Measurements from ENCODE around the gene PLTP.

Gene PLTP

DNA sequence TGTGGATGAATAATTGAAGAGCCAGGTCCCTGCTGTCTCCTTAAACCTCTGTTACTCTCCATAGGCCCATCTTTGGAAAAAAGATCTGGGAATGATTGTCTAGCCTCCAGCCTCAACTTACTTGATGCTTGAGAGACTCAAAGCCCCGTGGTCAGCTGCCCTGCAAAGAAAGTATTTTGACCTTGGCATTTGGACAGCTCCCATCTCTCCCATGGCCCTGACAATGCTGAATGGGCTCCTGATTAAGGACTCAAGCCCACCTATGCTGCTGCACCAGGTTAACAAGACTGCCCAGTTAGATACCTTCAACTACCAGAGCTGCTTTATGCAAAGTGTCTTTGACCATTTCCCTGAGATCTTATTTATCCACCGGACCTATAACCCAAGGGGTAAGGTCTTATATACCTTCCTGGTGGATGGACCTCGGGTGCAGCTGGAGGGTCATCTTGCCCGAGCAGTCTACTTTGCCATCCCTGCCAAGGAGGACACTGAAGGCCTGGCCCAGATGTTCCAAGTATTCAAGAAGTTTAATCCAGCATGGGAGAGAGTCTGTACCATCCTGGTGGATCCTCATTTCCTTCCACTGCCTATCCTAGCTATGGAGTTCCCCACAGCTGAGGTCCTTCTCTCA lies 29.4 kb downstream of the PLTP start:
- Histone ChIP-seq H3K79me2 (ENCODE audit: insufficient read depth, low read length) (peaks cover 5% of the 10 kb centered on the region), H3K9ac (ENCODE audit: low read length) (no peak overlapping the region), H3K36me3 (ENCODE audit: low read length) (no peaks in the 10 kb centered on the region), H4K20me1 (ENCODE audit: low read depth, low read length) (no peaks in the 10 kb centered on the region), H3K4me3 (ENCODE audit: insufficient read depth, low read length, poor library complexity, severe bottlenecking) (no peak overlapping the region), H2AFZ (ENCODE audit: low read depth, low read length, severe bottlenecking) (no peak overlapping the region), H3K9me3 (ENCODE audit: insufficient read depth, low read length) (no peaks in the 10 kb centered on the region), H3K9me2 (replicated peaks; ENCODE audit: insufficient read depth, low read length) (no peaks in the 10 kb centered on the region), H3F3A (ENCODE audit: insufficient read depth) (no peaks in the 10 kb centered on the region), H3K27ac (ENCODE audit: low read depth, low read length) (no peak overlapping the region), H3K27me3 (ENCODE audit: low read length) (no peaks in the 10 kb centered on the region), H3K4me2 (ENCODE audit: low read depth, low read length, poor library complexity, severe bottlenecking) (no peak overlapping the region)
- no peak for TF ChIP-seq CTCF (IDR thresholded peaks at IDR 0.05; ENCODE audit: insufficient read depth, low read length, poor library complexity, severe bottlenecking)
- TF ChIP-seq EZH2phosphoT487 (conservative IDR thresholded peaks at IDR 0.05; ENCODE audit: low read length): no peak

- Histone ChIP-seq H3K9me2 (replicated peaks; ENCODE audit: insufficient read depth, low read length) (no peaks in the 10 kb centered on the region), H3K36me3 (ENCODE audit: low read length) (no peaks in the 10 kb centered on the region), H3K9me3 (ENCODE audit: insufficient read depth, low read length) (no peaks in the 10 kb centered on the region), H3K79me2 (ENCODE audit: insufficient read depth, low read length) (peaks cover 5% of the 10 kb centered on the region), H3K4me2 (ENCODE audit: low read depth, low read length, poor library complexity, severe bottlenecking) (peak within 1 kb of the TSS; percentile 97), H3K27ac (ENCODE audit: low read depth, low read length) (0 out of 2 replicates have a peak within 1 kb of the TSS, but pooled peaks have one; percentile 10), H3K4me3 (ENCODE audit: insufficient read depth, low read length, poor library complexity, severe bottlenecking) (peak within 1 kb of the TSS; percentile 74), H2AFZ (ENCODE audit: low read depth, low read length, severe bottlenecking) (peak within 1 kb of the TSS; percentile 29), H3K27me3 (ENCODE audit: low read length) (no peaks in the 10 kb centered on the region), H3F3A (ENCODE audit: insufficient read depth) (no peaks in the 10 kb centered on the region), H3K9ac (ENCODE audit: low read length) (peak within 1 kb of the TSS; percentile 78), H4K20me1 (ENCODE audit: low read depth, low read length) (no peaks in the 10 kb centered on the region)
- TF ChIP-seq CTCF (IDR thresholded peaks at IDR 0.05; ENCODE audit: insufficient read depth, low read length, poor library complexity, severe bottlenecking): no peak
- no peak for TF ChIP-seq EZH2phosphoT487 (conservative IDR thresholded peaks at IDR 0.05; ENCODE audit: low read length)
Measured at GRCh38 chr20:45880988-45881788, 30.8 kb downstream of the PLTP start, which contains the start of gene ZSWIM1. Gene ZSWIM1, plus strand, starts transcription at chr20:45881227. Its CDS starts 1,366 bp downstream, at chr20:45882593.

DNA sequence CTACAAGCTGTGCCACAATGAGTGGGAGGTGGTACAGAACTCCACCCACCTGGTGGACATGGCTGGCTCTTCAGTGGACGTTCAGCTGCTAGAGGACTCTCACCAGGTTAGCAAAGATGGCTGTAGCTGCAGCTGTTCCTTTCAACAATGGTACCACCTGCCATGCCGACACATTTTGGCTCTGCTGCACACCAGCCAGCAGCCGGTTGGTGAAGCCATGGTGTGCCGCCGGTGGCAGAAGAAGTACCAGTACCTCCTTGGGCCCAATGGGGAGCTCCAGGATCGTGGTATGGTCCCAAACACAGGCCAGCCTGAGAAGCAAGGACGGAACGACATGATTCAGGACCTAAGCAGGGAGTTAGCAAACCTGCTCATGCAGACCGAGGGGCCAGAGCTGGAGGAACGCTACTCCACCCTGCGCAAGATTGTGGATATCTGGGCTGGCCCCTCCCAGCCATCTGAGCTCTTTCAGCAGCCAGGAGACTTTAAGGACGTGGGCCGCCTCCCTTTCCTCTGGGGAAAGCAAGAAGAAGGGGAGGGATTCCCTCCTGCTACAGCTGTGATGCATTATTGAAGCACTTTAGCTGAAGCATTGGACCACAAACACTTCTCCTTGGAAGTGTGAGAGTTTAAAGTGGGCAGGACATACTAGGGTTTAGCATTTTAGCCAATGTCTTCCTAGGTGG lies 33.7 kb downstream of the PLTP start:
- no peak for TF ChIP-seq EZH2phosphoT487 (conservative IDR thresholded peaks at IDR 0.05; ENCODE audit: low read length)
- no peak for TF ChIP-seq CTCF (IDR thresholded peaks at IDR 0.05; ENCODE audit: insufficient read depth, low read length, poor library complexity, severe bottlenecking)
- Histone ChIP-seq H3K79me2 (ENCODE audit: insufficient read depth, low read length) (peaks cover 5% of the 10 kb centered on the region), H3K27me3 (ENCODE audit: low read length) (no peaks in the 10 kb centered on the region), H4K20me1 (ENCODE audit: low read depth, low read length) (no peaks in the 10 kb centered on the region), H2AFZ (ENCODE audit: low read depth, low read length, severe bottlenecking) (no peak overlapping the region), H3K4me3 (ENCODE audit: insufficient read depth, low read length, poor library complexity, severe bottlenecking) (no peak overlapping the region), H3K9me2 (replicated peaks; ENCODE audit: insufficient read depth, low read length) (no peaks in the 10 kb centered on the region), H3K27ac (ENCODE audit: low read depth, low read length) (no peak overlapping the region), H3K36me3 (ENCODE audit: low read length) (no peaks in the 10 kb centered on the region), H3K9ac (ENCODE audit: low read length) (no peak overlapping the region), H3F3A (ENCODE audit: insufficient read depth) (no peaks in the 10 kb centered on the region), H3K9me3 (ENCODE audit: insufficient read depth, low read length) (no peaks in the 10 kb centered on the region), H3K4me2 (ENCODE audit: low read depth, low read length, poor library complexity, severe bottlenecking) (no peak overlapping the region)

All from SU-DHL-6 (cell line).